Measurements from ENCODE around the gene P3H1. TPM values are rescaled to one million over a fixed set of nuclear protein-coding genes. Genes with fewer than 3 reads are reported as not detected.

Gene P3H1
- total RNA-seq, 2 donors from 2014 or later, result 42.9 to 47.6 TPM

GRCh38 chr1:42735056-42735455, 31.8 kb downstream of the P3H1 start:
- H3K27ac ChIP-seq, result no peak overlapping the region
- H3K36me3 ChIP-seq, result no peaks in the 10 kb centered on the region
- no peak for TF ChIP-seq CTCF (IDR thresholded peaks at IDR 0.05)
- no peak overlapping the region for H3K4me3 ChIP-seq
- no peak for DNase-seq (ENCODE audit: low spot score)
- no peak for ATAC-seq (ENCODE audit: insufficient number of reproducible peaks, low FRiP score, low read depth)
- no peaks in the 10 kb centered on the region for H3K9me3 ChIP-seq
- H3K27me3 ChIP-seq (replicated peaks; ENCODE audit: insufficient read depth), result no peaks in the 10 kb centered on the region
- H3K4me1 ChIP-seq (ENCODE audit: control insufficient read depth in 1 of 2, low read depth in 2 of 2), result no peaks in the 10 kb centered on the region

- ATAC-seq (ENCODE audit: insufficient number of reproducible peaks, low FRiP score, low read depth) (no peak), DNase-seq (ENCODE audit: low spot score) (no peak)
- no peaks in the 10 kb centered on the region for H3K36me3 ChIP-seq
- no peaks in the 10 kb centered on the region for H3K9me3 ChIP-seq
- H3K27me3 ChIP-seq (replicated peaks; ENCODE audit: insufficient read depth), result no peaks in the 10 kb centered on the region
- no peak for TF ChIP-seq CTCF (IDR thresholded peaks at IDR 0.05)
- no peak overlapping the region for H3K4me3 ChIP-seq
- no peaks in the 10 kb centered on the region for H3K4me1 ChIP-seq (ENCODE audit: control insufficient read depth in 1 of 2, low read depth in 2 of 2)
- H3K27ac ChIP-seq, result no peak overlapping the region
Measured at GRCh38 chr1:42734201-42735035, 32.4 kb downstream of the P3H1 start.

- no peak overlapping the region for H3K27ac ChIP-seq
- no peak for TF ChIP-seq CTCF (IDR thresholded peaks at IDR 0.05)
- no peaks in the 10 kb centered on the region for H3K36me3 ChIP-seq
- no peak overlapping the region for H3K4me3 ChIP-seq
- H3K4me1 ChIP-seq (ENCODE audit: control insufficient read depth in 1 of 2, low read depth in 2 of 2), result no peaks in the 10 kb centered on the region
- no peaks in the 10 kb centered on the region for H3K27me3 ChIP-seq (replicated peaks; ENCODE audit: insufficient read depth)
- DNase-seq (ENCODE audit: low spot score) (no peak), ATAC-seq (ENCODE audit: insufficient number of reproducible peaks, low FRiP score, low read depth) (no peak)
- H3K9me3 ChIP-seq, result no peaks in the 10 kb centered on the region
Measured at GRCh38 chr1:42733415-42734200, 33.2 kb downstream of the P3H1 start.

GRCh38 chr1:42732126-42732680, 34.6 kb downstream of the P3H1 start:
- ATAC-seq (ENCODE audit: insufficient number of reproducible peaks, low FRiP score, low read depth) (no peak), DNase-seq (ENCODE audit: low spot score) (no peak)
- Histone ChIP-seq H3K4me1 (ENCODE audit: control insufficient read depth in 1 of 2, low read depth in 2 of 2) (no peaks in the 10 kb centered on the region), H3K27me3 (replicated peaks; ENCODE audit: insufficient read depth) (no peaks in the 10 kb centered on the region), H3K36me3 (no peaks in the 10 kb centered on the region), H3K4me3 (no peak overlapping the region), H3K27ac (no peak overlapping the region), H3K9me3 (no peaks in the 10 kb centered on the region)
- TF ChIP-seq CTCF (IDR thresholded peaks at IDR 0.05), result no peak

- Histone ChIP-seq H3K36me3 (no peaks in the 10 kb centered on the region), H3K4me3 (no peak overlapping the region), H3K27ac (no peak overlapping the region), H3K27me3 (replicated peaks; ENCODE audit: insufficient read depth) (no peaks in the 10 kb centered on the region), H3K9me3 (no peaks in the 10 kb centered on the region), H3K4me1 (ENCODE audit: control insufficient read depth in 1 of 2, low read depth in 2 of 2) (no peaks in the 10 kb centered on the region)
- no peak for TF ChIP-seq CTCF (IDR thresholded peaks at IDR 0.05)
- no peak for DNase-seq (ENCODE audit: low spot score)
- no peak for ATAC-seq (ENCODE audit: insufficient number of reproducible peaks, low FRiP score, low read depth)
Measured at GRCh38 chr1:42731585-42731984, 35.2 kb downstream of the P3H1 start.

All from thoracic aorta (tissue), 2 donors.